ENCODE results near the gene IGF2R. TPM values are rescaled to one million over a fixed set of nuclear protein-coding genes. Genes with fewer than 3 reads are reported as not detected.
A peak's percentile ranks its signal among the peaks of the same experiment; 100 is the strongest.
"Not testable (repeated sequence)": the region's sequence is repeated elsewhere in the genome, so short reads cannot be mapped to it uniquely, and the experiment has no call there.

The IGF2R gene, protein sequence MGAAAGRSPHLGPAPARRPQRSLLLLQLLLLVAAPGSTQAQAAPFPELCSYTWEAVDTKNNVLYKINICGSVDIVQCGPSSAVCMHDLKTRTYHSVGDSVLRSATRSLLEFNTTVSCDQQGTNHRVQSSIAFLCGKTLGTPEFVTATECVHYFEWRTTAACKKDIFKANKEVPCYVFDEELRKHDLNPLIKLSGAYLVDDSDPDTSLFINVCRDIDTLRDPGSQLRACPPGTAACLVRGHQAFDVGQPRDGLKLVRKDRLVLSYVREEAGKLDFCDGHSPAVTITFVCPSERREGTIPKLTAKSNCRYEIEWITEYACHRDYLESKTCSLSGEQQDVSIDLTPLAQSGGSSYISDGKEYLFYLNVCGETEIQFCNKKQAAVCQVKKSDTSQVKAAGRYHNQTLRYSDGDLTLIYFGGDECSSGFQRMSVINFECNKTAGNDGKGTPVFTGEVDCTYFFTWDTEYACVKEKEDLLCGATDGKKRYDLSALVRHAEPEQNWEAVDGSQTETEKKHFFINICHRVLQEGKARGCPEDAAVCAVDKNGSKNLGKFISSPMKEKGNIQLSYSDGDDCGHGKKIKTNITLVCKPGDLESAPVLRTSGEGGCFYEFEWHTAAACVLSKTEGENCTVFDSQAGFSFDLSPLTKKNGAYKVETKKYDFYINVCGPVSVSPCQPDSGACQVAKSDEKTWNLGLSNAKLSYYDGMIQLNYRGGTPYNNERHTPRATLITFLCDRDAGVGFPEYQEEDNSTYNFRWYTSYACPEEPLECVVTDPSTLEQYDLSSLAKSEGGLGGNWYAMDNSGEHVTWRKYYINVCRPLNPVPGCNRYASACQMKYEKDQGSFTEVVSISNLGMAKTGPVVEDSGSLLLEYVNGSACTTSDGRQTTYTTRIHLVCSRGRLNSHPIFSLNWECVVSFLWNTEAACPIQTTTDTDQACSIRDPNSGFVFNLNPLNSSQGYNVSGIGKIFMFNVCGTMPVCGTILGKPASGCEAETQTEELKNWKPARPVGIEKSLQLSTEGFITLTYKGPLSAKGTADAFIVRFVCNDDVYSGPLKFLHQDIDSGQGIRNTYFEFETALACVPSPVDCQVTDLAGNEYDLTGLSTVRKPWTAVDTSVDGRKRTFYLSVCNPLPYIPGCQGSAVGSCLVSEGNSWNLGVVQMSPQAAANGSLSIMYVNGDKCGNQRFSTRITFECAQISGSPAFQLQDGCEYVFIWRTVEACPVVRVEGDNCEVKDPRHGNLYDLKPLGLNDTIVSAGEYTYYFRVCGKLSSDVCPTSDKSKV (N-terminal part only)
- 81.5 TPM for polyA plus RNA-seq (2013, experiment 1 of 2; ENCODE audit: insufficient read length)
- 87.7 TPM for polyA plus RNA-seq (2013, experiment 2 of 2; ENCODE audit: insufficient read length)

DNA sequence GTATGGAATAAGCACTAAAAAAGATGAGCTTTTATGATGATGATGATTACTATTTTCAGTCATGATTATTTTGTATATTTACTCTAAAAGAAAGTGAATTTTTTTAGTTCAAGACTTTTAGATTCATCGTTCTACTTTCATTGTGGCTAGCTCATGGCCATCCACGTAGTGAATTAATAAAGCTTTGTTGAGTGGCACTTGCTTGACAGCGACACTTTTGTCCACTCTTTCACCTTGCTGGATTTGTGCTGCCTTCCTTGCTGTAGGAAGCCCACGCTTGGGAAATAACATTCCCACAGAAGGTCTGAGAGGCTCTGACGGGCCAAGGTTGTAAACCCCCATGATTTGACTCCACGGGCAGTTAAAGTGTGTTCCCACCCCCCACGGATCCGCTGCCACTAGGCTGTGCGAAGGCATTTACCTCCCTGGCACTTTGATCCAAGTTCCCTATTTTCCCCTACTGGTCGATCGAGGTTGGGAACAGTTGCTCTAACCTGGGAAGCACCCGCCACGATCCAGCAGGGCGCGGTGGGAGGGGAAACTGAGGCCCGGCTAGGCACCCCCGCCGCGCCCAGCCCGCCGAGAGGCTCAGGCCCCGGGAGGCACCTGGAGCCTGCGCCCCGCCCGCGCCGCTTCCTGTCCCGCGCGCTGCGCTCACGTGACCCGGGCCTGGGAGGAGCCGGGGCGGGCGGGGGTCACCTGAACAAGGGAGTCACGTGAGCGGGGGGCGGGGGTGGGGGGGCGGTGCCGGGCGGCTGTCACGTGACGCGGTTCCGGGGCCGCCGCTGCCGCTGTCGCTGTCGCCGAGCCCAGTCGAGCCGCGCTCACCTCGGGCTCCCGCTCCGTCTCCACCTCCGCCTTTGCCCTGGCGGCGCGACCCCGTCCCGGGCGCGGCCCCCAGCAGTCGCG, at the start of gene IGF2R:
IGF2R (plus strand) TSS at position 788 of the 909 bp plus-strand sequence. CDS start 165 bp downstream, outside the sequence.
- DNase-seq: peak; percentile 88

DNA sequence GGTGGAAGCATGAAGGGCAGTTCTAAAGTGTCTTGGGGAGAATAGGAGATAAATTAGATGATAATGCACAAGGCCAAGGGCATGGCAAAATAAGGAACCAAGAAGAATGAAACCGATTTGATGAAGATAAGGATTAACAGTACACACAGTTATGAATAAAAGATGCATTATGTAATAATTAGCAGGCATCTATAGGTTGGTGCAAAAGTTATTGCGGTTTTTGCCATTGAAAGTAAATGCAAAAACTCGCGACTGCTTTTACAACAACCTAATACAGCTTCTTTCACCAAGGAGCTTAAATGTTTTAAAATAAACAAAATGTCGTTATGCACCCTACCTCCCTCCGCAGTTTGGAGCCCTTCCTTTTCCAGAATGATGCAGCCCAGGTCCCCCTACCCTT, 49.1 kb upstream of the IGF2R start:
- no peak for DNase-seq

DNA sequence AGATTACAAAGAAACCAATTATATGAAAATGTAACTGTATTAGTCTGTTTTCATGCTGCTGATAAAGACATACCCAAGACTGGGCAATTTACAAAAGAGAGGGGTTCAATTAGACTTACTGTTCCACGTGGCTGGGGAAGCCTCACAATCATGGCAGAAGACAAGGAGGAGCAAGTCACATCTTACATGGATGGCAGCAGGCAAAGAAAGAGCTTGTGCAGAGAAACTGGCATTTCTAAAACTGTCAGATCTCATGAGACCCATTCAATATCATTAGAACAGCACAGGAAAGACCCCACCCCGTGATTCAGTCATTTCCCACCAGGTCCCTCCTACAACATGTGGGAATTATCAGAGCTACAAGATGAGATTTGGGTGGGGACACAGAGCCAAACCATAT, 44.7 kb upstream of the IGF2R start:
- DNase-seq: not testable (repeated sequence)

DNA sequence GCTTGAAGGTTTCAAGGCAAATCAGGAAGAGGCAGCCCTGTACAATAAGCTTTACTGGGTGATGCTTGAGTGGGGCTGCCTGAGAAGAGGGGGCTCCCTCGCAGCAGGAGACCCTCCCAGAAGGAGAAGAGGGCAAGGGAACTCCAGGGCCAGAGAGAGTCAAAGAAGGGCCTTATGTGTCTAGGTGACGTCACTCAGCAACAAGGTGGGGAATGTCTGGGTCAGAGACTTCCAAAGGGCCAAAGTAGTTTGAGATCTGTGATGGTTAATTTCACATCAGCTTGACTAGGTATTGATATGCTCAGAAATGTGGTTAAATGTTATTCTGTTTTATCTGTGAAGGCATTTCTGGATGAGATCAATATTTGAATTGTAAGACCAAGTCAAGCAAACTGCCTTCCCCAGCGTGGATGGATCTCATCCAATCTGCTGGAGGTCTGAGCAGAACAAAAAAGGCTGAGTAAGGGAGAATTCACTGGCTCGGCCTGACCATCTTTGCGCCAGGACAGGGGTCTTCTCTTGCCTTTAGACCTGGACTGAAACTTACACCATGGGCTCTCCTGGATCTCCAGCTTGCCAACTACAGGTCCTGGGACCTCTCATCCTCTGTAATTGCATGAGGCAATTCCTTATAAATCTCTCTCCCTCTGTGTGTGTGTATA, 42.2 kb upstream of the IGF2R start:
- no peak for DNase-seq

- no peak for DNase-seq
Measured at GRCh38 chr6:159929819-159930218, 39.1 kb upstream of the IGF2R start.

GRCh38 chr6:159931112-159931511, 37.8 kb upstream of the IGF2R start:
- no peak for DNase-seq

- no peak for DNase-seq
Measured at GRCh38 chr6:159931846-159932245, 37.0 kb upstream of the IGF2R start.

- no peak for DNase-seq
Measured at GRCh38 chr6:159933077-159933476, 35.8 kb upstream of the IGF2R start.

- DNase-seq: peak; percentile 57
Measured at GRCh38 chr6:159934181-159934580, 34.7 kb upstream of the IGF2R start.

DNA sequence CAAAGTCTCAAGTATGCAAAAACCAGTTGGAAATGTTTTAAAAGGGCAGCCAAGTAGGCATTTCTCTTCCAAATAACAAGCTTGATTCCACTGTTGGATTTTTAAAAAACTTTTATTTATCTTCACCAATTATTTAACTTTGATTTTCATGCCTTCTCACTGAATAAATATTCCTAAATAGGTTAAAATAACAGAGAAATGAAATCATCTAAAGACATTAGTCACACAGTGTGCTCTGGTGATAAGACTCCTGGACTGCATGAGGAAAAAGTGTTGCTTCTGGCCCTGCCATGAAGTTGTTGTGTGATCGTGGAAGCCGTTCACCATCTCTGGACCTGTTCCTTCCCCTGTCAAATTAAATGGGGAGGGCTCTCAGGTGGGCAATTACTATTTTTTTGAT, 33.8 kb upstream of the IGF2R start:
- DNase-seq: peak; percentile 59

GRCh38 chr6:159935633-159936032, 33.2 kb upstream of the IGF2R start:
- DNase-seq: peak; percentile 58

- no peak for DNase-seq
Measured at GRCh38 chr6:159939591-159940016, 29.3 kb upstream of the IGF2R start.

DNA sequence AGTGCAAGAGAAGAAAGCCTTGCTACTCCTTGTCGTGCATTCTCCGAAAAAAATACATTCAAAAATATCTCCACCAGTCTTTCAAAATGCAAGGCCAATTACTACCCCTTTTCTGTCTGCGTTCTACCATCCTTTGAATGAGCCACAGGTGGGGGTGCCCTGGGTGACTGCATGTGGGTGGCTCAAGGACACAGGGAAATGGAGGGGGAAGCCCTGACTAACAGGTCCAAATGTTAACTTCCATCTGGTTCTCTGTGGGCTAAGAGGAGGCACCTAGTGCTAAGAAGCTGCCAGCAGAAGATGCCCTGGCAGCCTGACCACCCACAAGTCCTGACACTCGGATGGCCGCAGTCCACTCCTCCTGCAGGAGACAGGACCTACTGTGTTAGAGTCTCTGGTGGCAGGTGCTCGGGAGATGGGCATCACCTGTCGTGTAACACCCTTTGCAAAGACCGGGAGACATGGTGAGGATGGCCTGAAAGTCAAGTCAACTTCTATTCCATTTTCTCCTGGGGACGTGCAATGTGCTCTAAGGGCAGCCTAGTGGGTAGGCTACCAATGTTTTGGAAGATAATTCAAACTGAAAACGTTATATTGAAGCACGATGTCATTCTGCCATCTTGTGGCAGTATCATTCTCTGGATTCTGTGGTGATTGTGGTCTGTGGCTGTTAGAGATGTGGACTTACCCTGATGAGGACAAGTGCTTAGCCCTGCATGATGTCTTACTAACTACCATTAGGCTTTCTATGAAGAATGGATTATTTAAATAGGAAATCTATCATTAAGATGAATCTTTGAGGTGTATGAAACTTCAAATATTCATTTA, 27.4 kb upstream of the IGF2R start:
- peak; percentile 61 for DNase-seq

DNA sequence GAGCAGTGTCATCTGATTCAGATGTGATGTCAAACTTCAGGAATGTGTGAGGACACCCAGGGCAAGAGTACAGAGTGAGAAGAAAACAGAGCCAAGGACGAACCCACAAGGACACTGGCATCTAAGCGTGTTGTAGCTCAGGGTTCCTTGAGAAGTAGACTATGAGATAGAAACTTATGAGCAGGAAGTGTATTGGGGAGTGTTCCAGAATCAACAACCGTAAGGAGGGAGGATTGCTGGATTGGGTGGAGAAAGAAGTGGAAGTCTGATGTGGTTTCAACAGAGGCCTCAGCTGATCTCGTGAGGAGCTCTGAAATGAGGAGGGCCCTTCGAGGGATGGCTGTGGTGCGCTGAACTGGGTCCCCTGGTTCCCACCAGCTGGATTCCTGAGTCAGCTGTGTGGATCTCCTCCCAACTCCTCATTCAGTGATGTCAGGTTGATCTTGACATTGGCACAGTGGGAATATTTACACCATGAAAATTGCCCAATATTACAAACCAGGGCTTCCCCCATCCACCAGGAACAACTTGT, 25.7 kb upstream of the IGF2R start:
- DNase-seq: peak; percentile 85

DNA sequence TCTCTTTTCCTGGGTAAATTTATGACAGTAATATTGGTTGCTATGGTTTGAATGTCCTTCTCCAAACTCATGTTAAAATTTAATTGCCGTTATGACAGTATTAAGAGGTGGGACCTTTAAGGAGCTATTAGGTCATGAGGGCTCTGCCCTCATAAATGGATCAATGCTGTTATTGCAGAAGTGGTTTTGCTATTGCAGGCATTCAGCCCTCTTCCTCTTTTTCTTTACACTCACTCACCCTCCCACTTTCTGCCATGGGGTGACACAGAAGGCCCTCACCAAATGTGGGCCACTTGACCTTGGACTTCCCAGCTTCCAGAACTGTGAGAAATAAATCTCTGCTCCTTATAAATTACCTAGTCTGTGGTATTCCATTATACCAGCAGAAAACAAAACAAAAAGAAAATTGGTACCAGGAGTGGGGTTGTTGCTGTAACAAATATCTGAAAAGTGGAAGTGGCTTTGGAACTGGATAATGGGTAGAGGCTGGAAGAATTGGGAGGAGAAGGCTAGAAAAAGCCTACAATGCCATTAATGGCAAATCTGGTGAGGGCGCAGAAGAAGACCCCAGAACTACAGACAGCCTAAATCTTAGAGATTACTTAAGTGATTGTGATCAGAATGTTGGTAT, 24.8 kb upstream of the IGF2R start:
- no peak for DNase-seq

- DNase-seq: no peak
Measured at GRCh38 chr6:159945801-159946392, 23.0 kb upstream of the IGF2R start.

- DNase-seq: no peak
Measured at GRCh38 chr6:159946912-159947311, 22.0 kb upstream of the IGF2R start.

- DNase-seq: no peak
Measured at GRCh38 chr6:159948199-159948598, 20.7 kb upstream of the IGF2R start.

GRCh38 chr6:159951772-159952171, 17.1 kb upstream of the IGF2R start:
- no peak for DNase-seq
